ENCODE measurements around the gene EP300.

EP300 gene

GRCh38 chr22:41215409-41215808 lies 123.0 kb downstream of the EP300 start:
- FAIRE-seq: no peak

GRCh38 chr22:41215926-41216325 lies 123.5 kb downstream of the EP300 start:
- no peak for FAIRE-seq

- FAIRE-seq: no peak
Measured at GRCh38 chr22:41216984-41217383, 124.6 kb downstream of the EP300 start.

GRCh38 chr22:41217553-41218157 lies 125.3 kb downstream of the EP300 start:
- no peak for FAIRE-seq

- no peak for FAIRE-seq
Measured at GRCh38 chr22:41222846-41223507, 130.6 kb downstream of the EP300 start.

- no peak for FAIRE-seq
Measured at GRCh38 chr22:41223535-41223934, 131.1 kb downstream of the EP300 start.

- FAIRE-seq: no peak
Measured at GRCh38 chr22:41226723-41227655, 134.6 kb downstream of the EP300 start.

GRCh38 chr22:41229215-41229614 lies 136.8 kb downstream of the EP300 start:
- no peak for FAIRE-seq
